C4-2B (cell line): ENCODE measurements around the gene AHDC1.
"Not testable (repeated sequence)": the region's sequence is repeated elsewhere in the genome, so short reads cannot be mapped to it uniquely, and the experiment has no call there.

Experiments
- H3K27ac ChIP-seq: fragments of 450-650 bp; 2 replicates; pipeline ENCODE4 v1.5.1; 2017
- CTCF ChIP-seq: fragments of 450-650 bp; conservative IDR thresholded peaks from 2 replicates; pipeline ENCODE4 v1.5.1; 2017; ENCODE audit warnings: mild to moderate bottlenecking
- ZFX ChIP-seq: fragments of 450-650 bp; IDR thresholded peaks from 2 replicates; pipeline ENCODE4 v1.6.1; 2017

The AHDC1 gene

GRCh38 chr1:27623327-27624212 lies 19.6 kb upstream of the AHDC1 start:
- no peak for TF ChIP-seq CTCF
- H3K27ac ChIP-seq = no peak overlapping the region

GRCh38 chr1:27622828-27623227 lies 18.9 kb upstream of the AHDC1 start:
- no peak overlapping the region for H3K27ac ChIP-seq
- no peak for TF ChIP-seq ZFX
- TF ChIP-seq CTCF = no peak

GRCh38 chr1:27621051-27621920 lies 17.3 kb upstream of the AHDC1 start:
- no peak for TF ChIP-seq CTCF
- no peak for TF ChIP-seq ZFX
- no peak overlapping the region for H3K27ac ChIP-seq

- not testable (repeated sequence) for H3K27ac ChIP-seq
Observed at GRCh38 chr1:27619782-27620438, 16.0 kb upstream of the AHDC1 start.

GRCh38 chr1:27618341-27619082 lies 14.6 kb upstream of the AHDC1 start:
- H3K27ac ChIP-seq = no peak overlapping the region
- TF ChIP-seq ZFX (no peak), CTCF (no peak)

GRCh38 chr1:27617420-27617819 lies 13.5 kb upstream of the AHDC1 start:
- no peak overlapping the region for H3K27ac ChIP-seq
- TF ChIP-seq ZFX (no peak), CTCF (no peak)

- no peak for TF ChIP-seq ZFX
- no peak for TF ChIP-seq CTCF
Observed at GRCh38 chr1:27616441-27616840, 12.5 kb upstream of the AHDC1 start.

More at GRCh38 chr1:27616441-27616840, 12.5 kb upstream of the AHDC1 start:
- no peak overlapping the region for H3K27ac ChIP-seq
